PC-9 (cell line): Measurements from ENCODE around the gene KLK7.

Source experiments
- CTCF ChIP-seq: fragments of 200-600 bp; sonication (generic); conservative IDR thresholded peaks from 2 replicates; pipeline ENCODE4 v1.6.1; 2017; ENCODE audit warnings: mixed run types, antibody characterized with exemption, mild to moderate bottlenecking, moderate library complexity
- EZH2 ChIP-seq: fragments of 200-600 bp; sonication (generic); IDR thresholded peaks from 2 replicates; pipeline ENCODE4 v1.8.0; 2017; ENCODE audit warnings: antibody characterized with exemption, low read depth

- no peak for TF ChIP-seq EZH2
- no peak for TF ChIP-seq CTCF
These were observed 25.6 kb upstream of the KLK7 start for GRCh38 chr19:51009061-51009891.
